Fibroblast of skin of abdomen (primary cell): ENCODE results near the gene ARHGAP30.
A peak's percentile ranks its signal among the peaks of the same experiment; 100 is the strongest.
"Not testable (repeated sequence)": the region's sequence is repeated elsewhere in the genome, so short reads cannot be mapped to it uniquely, and the experiment has no call there.

Experiments
- DNase-seq: peaks from one replicate; pipeline ENCODE4 v3.0.0-alpha.2; 2013

The ARHGAP30 gene

GRCh38 chr1:161070761-161071160, 1.1 kb upstream of the ARHGAP30 start:
- DNase-seq, result no peak

- DNase-seq, result no peak
These were observed 450 bp downstream of the ARHGAP30 start for GRCh38 chr1:161069241-161069640.

- no peak for DNase-seq
These were observed 1.1 kb downstream of the ARHGAP30 start for GRCh38 chr1:161068306-161069234.

GRCh38 chr1:161066694-161067093, 3.0 kb downstream of the ARHGAP30 start:
- DNase-seq, result no peak

GRCh38 chr1:161065681-161066080, 4.0 kb downstream of the ARHGAP30 start:
- DNase-seq, result not testable (repeated sequence)

GRCh38 chr1:161063936-161064335, 5.8 kb downstream of the ARHGAP30 start:
- not testable (repeated sequence) for DNase-seq

- DNase-seq, result no peak
These were observed 8.3 kb downstream of the ARHGAP30 start for GRCh38 chr1:161061419-161061818.

GRCh38 chr1:161059293-161059692, 10.4 kb downstream of the ARHGAP30 start:
- DNase-seq, result no peak

- DNase-seq, result no peak
These were observed 14.9 kb downstream of the ARHGAP30 start for GRCh38 chr1:161054805-161055204.

GRCh38 chr1:161054232-161054631, 15.5 kb downstream of the ARHGAP30 start:
- DNase-seq, result no peak

GRCh38 chr1:161052899-161053298, 16.8 kb downstream of the ARHGAP30 start:
- no peak for DNase-seq

- no peak for DNase-seq
These were observed 18.5 kb downstream of the ARHGAP30 start for GRCh38 chr1:161051219-161051618.

- DNase-seq, result no peak
These were observed 20.6 kb downstream of the ARHGAP30 start for GRCh38 chr1:161048949-161049722.

- no peak for DNase-seq
These were observed 22.0 kb downstream of the ARHGAP30 start for GRCh38 chr1:161047436-161048420.

- DNase-seq, result no peak
These were observed 23.0 kb downstream of the ARHGAP30 start for GRCh38 chr1:161046605-161047228.

GRCh38 chr1:161045736-161046604, 23.7 kb downstream of the ARHGAP30 start, which contains the start of gene USF1:
TSS of gene USF1 (minus strand) at chr1:161045977. CDS start at chr1:161043275, 2,702 bp downstream.
- peak; percentile 95 for DNase-seq

GRCh38 chr1:161044908-161045735, 24.6 kb downstream of the ARHGAP30 start:
- peak; percentile 45 for DNase-seq

GRCh38 chr1:161044535-161044907, 25.2 kb downstream of the ARHGAP30 start:
- no peak for DNase-seq

GRCh38 chr1:161039546-161039945, 30.1 kb downstream of the ARHGAP30 start:
- no peak for DNase-seq

GRCh38 chr1:161039154-161039545, 30.5 kb downstream of the ARHGAP30 start:
- DNase-seq, result no peak
